ENCODE measurements around the gene RAB29.
"Not testable (repeated sequence)": the region's sequence is repeated elsewhere in the genome, so short reads cannot be mapped to it uniquely, and the experiment has no call there.

RAB29 gene, protein sequence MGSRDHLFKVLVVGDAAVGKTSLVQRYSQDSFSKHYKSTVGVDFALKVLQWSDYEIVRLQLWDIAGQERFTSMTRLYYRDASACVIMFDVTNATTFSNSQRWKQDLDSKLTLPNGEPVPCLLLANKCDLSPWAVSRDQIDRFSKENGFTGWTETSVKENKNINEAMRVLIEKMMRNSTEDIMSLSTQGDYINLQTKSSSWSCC

GRCh38 chr1:205775015-205775716, at the start of gene RAB29:
RAB29 (minus strand) TSS chr1:205775482; CDS start chr1:205774956, 526 bp downstream.
- DNase-seq (ENCODE audit: low read depth) = peak; percentile 72

DNA sequence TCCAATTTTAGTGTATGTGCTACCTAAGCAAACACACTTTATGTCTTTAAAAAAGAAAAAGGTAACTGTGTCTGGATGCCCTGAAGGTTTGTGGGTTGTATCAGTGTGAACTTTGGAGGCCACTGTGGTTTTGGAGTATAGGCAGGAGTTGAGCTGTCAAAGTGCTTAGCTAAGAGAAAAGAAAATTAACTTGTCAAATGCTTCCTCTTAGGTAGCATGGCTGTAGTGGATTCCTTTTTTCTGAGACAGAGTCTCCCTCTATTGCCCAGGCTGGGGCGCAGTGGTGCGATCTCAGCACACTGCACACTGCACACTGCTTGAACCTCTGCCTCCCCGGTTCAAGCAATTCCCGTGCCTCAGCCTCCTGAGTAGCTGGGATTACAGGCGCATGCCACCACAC, 48.9 kb upstream of the RAB29 start:
- no peak for DNase-seq (ENCODE audit: low read depth)

DNA sequence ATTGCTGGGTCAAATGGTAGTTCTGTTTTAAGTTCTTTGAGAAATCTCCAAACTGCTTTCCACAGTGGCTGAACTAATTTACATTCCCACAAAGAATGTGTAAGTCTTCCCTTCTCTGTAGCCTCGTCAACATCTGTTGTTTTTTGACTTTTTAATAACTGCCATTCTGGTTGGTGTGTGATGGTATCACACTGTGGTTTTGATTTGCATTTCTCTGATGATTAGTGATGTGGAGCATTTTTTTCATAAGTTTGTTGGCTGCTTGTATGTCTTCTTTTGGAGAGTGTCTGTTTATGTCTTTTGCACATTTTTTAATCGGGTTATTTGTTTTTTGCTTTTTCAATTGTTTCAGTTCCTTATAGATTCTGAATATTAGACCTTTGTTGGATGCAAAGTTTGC, 48.0 kb upstream of the RAB29 start:
- DNase-seq (ENCODE audit: low read depth) = not testable (repeated sequence)

GRCh38 chr1:205822397-205822796, 47.1 kb upstream of the RAB29 start:
- no peak for DNase-seq (ENCODE audit: low read depth)

- DNase-seq (ENCODE audit: low read depth) = no peak
Measured at GRCh38 chr1:205817988-205818387, 42.7 kb upstream of the RAB29 start.

DNA sequence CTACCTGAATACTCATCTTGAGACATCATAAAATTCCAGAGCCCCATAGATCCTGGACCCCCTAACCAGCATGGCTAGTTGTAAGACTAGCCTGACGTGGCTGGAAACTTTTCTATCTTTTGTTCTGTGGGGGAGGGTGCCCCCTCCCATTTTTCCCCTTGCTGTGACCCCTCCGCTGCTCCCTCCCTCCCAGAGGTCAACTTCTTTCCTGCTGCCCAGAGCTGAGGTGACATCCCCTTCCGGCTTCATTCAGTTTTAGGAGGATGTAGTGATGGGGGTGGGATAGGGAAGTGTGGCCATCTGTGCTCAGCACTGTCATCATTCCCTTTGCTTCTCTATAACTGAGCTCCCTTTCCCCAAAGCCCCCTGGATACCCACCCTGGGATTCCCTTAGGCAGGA, 42.1 kb upstream of the RAB29 start:
- no peak for DNase-seq (ENCODE audit: low read depth)

GRCh38 chr1:205813755-205814058, 38.4 kb upstream of the RAB29 start:
- DNase-seq (ENCODE audit: low read depth) = peak; percentile 17

DNA sequence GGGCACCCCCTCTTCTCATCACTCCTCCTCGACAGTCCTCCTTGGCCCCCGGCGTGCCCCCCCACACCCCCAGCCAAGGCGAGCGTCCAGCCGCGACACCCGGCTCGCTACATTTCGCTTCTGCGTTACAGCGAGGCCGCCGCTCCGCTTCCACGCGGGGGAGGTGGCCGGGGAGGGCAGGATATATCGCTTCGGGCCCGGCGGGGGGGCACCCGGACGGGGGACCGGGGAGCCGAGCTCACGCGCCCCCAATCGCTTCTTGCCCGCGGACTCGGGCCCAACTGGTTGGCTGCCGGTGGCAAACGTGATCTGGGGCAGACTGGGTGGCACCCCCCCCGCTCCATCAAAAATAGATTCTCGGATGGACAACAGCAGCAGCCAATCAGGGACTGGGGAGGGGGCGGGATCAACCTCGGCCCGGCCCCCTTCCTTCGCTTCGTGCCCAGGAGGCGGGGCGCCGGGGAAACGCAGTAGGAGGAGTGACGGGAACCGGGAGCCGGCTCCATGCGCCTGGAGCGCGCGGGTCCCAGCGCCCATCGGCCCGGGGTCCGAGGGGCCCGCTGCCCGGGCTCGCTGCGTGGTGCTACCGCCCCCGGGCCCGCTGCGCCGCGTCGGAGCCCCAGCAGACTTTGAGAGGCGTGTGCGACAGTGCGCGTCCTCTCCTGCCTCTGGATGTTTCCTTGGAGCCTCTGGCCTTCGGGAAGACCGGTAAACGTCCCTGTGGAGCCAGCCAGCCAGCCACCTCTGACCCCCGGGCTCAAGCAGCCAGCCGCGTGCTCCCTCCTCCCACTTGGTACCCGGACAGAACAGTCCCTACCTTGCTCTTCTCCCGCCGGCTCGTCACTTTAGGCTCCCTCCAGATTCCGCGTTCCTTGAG, 37.8 kb upstream of the RAB29 start, which contains the start of gene SLC41A1:
TSS of gene SLC41A1 (minus strand) at position 321 of the 877 bp plus-strand sequence. CDS start 2,757 bp downstream, outside the sequence.
- DNase-seq (ENCODE audit: low read depth) = peak; percentile 85

DNA sequence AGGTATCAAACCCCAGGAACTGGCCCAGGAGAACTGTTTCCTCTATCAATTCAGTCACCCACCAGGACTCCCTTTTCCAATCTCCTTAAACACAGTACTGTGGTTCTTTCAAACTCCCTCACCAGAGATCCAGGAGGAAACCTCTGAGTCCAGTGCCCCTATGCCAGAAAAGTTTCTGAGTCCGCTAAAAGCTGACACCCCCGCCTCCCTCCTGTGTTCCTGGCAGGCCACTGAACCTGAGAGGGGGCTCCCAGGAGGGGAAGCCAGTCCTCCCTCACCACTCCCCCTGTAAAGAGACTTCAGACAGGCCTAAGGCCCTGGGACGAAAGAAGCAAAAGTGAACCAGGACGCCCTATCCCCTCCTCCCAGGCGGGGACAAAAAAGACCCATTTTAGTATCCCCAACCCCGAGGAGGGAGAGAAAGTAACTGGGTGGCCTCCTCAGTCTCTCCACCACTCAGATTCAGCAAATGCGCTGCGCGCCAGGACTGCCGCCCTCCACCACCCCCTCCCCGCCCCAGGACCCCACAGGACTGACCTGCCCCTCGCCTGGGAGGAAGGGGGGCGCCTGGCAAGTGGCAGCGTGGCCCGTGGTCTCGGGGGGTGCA, 37.1 kb upstream of the RAB29 start:
- DNase-seq (ENCODE audit: low read depth) = no peak

- DNase-seq (ENCODE audit: low read depth) = no peak
Measured at GRCh38 chr1:205811660-205812059, 36.4 kb upstream of the RAB29 start.

DNA sequence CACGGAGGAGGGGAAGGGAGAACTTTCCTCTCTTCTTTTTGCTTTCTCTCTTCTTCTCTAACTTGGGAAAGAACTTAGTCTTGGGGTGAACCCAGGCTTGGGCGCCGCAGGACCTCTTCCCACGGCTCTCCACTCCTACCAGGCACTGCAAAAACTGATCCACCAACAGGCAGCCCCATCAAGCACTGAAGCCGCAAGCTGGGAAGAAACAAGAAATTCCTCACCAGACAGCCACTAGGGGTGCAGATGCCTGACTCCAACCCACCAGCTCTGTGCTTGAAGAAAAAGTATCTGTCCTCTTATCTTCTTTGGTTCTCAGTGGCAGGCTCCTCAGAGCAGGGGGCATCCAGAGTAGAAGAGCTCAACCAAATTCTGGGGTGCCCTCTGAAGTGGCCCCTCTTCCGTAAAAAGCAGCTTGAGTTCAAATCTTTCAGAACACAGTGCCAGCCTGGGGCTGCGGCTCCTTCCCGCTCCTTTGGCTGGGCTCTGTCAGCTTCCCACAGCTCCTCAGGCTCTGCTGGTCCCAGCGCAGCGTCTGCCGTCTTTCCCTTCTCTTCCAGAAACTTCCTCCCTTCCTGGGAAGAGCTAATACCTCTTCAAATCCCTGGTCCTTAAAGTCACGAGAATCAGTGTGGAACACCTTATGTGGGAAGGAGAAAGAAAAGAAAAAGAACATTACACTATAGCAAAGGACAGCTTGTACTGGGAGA, 35.3 kb upstream of the RAB29 start:
- DNase-seq (ENCODE audit: low read depth) = no peak

DNA sequence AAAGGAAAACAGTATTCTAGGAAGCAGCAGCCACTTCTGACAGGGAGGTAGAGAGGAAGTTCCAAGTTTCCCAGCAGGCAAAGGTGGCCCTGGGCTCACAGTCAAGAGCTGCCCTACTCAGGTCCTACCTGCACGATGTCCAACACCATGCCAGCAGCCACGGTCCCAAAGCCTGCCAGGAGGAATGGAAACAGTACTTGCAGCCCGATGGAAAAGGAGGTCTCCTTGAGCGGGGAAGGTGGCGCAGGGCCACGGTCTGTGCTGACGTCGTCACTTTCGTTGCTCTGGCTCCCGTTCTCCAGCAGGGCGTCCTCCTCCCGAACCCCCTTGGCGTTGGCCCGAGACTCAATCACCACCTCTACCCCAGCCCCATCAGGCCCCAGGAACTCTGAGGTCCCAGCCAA, 34.7 kb upstream of the RAB29 start:
- no peak for DNase-seq (ENCODE audit: low read depth)

- no peak for DNase-seq (ENCODE audit: low read depth)
Measured at GRCh38 chr1:205809469-205809868, 34.2 kb upstream of the RAB29 start.

DNA sequence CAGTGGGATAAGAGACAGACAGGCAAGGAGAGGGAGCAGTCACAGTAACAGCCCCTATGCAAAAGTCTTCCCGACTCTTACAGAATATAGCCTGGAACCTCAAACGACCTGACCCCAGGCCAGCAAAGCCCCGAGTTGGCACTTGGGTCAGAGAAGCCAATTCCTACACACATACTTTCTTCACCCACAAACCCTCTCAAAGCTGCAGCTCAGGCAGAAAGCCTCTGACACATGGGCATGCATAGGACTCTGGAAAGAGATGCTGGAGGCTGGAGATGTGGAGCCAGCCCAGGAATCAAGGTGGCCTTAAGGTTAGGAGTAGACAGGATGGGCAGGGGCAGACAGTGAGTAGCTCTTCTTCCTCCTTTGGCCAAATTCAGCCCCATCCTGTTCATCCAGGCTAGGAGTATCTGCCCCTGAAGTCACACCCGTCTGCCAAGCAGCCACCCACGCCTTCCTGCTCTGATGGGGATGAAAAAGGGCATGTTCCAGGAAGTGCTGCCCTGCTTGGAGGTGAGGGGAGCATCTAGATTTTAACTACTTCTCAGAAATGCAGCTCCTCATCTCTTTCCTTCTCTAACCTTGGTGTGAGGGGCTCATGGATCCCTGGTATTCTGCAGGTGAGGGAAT, 29.9 kb upstream of the RAB29 start:
- DNase-seq (ENCODE audit: low read depth) = no peak

DNA sequence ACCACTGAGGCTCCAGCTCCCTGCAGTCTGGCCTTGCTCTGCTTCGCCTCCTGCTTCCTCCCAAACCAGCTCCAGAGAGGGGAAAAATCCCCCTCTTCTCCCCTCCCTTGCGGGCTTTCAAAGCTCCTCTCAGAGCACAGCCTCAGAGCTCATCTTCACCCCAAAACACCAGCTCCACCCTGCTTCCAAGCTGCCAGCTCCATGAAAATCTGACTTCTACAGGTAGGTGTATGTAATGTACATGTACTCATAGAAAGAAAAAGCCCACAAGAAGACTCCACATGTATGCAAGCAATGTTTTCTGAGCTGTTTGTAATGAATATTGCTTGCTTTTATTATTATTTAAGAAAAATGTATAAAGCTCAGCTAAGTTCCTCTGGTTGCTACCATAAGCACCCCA, 29.3 kb upstream of the RAB29 start:
- no peak for DNase-seq (ENCODE audit: low read depth)

DNA sequence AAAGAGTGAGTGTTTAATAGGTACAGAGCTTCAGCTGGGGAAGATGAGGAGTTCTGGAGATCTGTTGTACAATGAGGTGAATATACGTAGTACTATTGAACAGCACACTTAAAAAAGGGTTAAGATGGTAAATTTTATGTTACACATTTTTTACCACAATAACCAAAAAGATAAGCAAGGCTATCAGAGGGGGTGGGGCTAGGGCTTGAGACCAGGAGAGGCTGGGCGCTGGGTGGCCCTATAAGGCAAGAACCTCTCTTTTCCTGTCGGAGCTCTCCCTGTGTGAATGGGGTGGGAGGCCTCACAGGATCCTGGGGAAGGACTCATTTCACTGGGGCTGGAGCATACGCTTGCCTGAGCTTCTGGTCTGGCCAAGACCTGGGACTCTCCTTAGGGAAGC, 28.7 kb upstream of the RAB29 start:
- DNase-seq (ENCODE audit: low read depth) = no peak

DNA sequence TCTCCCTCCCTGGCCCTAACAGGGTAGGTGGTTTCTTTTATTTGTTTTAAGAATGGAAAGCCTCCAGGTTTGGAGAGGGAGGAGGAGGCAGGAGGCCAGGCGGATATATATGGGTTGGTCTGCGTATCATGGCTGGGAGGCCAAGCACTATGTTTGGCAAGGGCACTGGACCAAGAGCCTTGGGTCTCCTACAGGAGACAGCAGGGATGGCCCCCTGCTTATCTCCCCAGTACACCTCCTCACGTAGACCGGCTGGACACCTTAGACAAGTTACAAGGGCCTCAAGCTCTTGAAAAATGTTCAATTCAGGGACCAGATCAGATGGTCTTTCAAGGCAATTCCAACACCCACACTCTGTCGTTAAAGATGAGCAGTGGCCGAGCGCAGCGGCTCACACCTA, 26.8 kb upstream of the RAB29 start:
- DNase-seq (ENCODE audit: low read depth) = no peak

GRCh38 chr1:205800981-205801703, 25.9 kb upstream of the RAB29 start:
- no peak for DNase-seq (ENCODE audit: low read depth)

GRCh38 chr1:205800427-205800826, 25.1 kb upstream of the RAB29 start:
- DNase-seq (ENCODE audit: low read depth) = no peak

DNA sequence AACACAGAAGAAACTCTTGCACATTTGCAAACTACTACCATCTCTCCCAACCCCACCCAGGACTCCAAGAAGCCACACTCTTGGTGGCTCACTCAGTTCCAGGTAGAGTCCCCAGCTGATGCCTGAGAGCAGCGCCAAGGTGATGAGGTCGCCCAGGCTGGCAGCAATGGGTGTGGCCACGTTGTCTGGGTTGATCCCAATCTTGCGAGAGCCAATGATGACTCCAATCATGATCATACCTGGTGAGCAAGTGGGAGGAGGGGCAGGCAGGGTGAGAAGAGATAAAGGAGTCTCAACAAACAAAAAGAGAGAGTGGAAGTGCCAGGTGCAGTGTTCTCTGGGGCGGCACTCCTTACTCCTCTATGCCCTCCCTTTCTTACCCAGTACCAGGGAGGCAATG, 23.3 kb upstream of the RAB29 start:
- no peak for DNase-seq (ENCODE audit: low read depth)

- no peak for DNase-seq (ENCODE audit: low read depth)
Measured at GRCh38 chr1:205797168-205797567, 21.9 kb upstream of the RAB29 start.
